MV-4-11 (cell line): ENCODE measurements around the gene RIOK2.
"Not testable (repeated sequence)": the region's sequence is repeated elsewhere in the genome, so short reads cannot be mapped to it uniquely, and the experiment has no call there.

Experiments used
- DNase-seq: peaks from one replicate; lab custom pipeline; 2025; lab: John Stamatoyannopoulos, UW

Gene RIOK2

DNA sequence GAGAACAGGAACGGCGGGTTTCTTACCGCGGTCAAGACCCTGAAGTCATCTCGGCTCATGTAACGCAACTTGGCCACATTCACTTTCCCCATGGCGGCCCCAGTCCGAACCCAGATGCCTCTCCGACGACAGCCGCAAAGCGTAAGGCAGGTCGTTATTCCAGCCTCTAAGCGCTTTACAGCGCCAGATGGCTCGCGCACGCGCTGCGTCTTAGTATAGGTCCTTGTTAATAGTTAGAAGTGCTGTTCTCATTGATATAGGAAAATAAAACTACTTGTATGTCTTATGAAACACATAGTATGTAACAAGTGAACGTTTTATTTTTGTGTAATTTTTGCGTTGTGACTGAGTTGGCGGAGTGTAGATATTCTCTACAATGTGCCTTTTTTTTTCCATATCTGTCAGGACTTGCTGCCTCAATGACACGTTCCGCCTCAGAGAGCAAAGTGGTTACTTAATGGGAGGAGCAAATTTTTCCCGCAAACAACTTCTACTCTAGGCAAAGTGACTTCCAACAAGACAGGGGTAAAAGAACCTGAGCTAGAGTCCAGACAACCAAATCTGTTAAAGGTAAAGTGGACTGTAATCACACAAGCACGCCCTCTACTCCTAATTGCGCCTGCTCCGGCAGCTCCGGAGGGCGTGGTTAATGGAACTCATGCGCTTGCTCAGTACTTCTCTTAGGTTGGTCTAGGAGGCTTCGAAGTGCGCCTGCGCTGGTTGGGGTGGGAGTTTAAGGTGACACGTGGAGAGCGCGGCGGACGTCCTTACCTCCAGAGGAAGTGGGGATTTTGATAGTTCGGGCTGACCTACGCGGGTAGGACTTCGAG lies at the start of gene RIOK2:
RIOK2 (minus strand) TSS at position 148 of the 830 bp plus-strand sequence; CDS start at position 92, 56 bp downstream.
- peak; percentile 97 for DNase-seq

- DNase-seq, result peak; percentile 75
These were observed 48.1 kb upstream of the RIOK2 start for GRCh38 chr5:97231025-97231636.

GRCh38 chr5:97229688-97230285 lies 46.7 kb upstream of the RIOK2 start:
- DNase-seq, result no peak

GRCh38 chr5:97229196-97229595 lies 46.1 kb upstream of the RIOK2 start:
- DNase-seq, result no peak

- no peak for DNase-seq
These were observed 42.2 kb upstream of the RIOK2 start for GRCh38 chr5:97225222-97225621.

DNA sequence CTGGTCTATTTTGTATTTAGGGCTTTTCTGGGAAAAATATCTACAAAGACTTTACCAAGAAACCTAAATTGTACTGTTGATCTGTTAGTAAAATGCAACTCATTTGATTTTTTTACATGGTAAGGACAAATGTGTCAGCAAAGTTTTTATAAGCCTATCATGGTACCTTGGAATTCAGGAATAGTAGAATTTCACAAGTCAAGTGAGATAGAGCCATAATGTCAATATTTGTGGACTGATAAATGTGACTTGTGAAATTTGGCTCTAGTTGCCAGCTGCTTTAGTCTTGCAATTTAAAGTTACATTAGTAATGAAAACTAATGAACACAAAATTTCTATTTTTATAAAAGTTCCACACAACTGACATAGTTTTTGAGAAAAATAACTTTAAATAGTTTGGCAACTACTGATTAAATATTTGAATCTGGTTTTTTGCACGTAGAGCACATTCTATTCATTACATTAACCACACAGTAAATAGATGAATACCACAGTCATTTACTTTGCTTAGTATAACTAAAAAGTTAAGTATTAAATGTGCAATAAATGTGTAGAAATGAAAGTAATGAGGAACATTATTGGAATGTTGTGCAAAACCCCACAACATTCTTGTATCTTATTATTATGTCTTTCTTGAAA lies 41.2 kb upstream of the RIOK2 start:
- DNase-seq, result no peak

DNA sequence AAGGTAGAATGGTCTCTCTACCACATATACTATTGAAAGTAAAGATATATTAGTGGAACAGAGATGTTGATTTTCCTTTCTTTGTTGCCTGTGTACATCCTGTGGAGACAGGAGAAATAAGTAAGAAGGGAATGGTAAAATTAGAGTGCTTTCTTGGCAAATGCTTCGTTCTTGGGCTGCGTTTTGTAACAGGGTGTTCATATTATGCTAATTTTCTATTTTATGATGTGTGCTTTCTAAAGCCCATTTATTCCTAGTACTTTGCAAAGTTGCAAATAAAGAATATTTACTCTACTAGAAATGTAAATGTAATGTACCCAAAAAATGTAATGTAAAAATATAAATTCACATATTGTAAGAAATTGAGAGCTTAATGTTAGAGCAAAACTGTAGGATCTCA lies 40.5 kb upstream of the RIOK2 start:
- DNase-seq, result no peak

DNA sequence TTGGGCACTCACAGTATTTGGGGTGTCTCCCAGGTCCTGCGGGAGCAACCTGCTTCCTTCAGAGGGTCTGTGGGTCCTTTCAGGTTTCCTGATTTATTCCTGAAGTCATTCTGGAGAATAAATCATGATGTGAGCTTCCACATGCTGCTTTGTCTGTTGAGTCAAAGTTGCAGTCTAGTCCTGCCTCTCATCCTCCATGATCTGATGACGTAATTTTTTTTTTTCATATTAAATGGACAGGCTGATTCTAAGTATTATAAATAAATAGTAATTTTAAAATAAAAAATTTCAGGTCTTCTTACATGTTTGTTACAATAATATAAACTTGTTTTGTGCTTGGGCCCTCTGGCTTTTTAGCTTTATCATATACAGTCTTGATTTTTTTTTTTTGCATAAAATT lies 26.3 kb upstream of the RIOK2 start:
- DNase-seq, result no peak

- no peak for DNase-seq
These were observed 25.7 kb upstream of the RIOK2 start for GRCh38 chr5:97208714-97209113.

DNA sequence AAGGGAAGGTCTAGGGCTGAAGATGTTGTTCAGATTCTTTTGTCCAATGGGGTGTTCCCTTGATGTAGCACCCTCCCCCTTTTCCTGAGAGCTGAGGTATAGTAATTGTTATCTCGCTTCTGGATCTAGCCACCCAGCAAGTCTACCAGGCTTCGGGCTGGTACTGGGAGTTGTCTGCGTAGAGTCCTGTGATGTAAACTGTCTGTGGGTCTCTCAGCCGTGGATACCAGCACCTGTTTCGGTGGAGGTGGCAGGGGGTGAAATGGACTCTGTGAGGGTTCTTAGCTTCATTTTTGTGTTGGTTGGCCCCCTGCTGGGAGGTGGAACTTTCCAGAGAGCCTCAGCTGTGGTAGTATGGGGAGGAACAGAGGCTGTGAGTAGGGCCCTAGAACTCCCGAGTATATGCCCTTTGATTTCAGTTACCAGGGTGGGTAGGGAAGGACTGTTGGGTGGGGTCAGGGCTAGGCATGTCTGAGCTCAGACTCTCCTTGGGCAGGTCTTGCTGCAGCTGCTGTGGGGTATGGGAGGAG lies 25.2 kb upstream of the RIOK2 start:
- DNase-seq, result no peak

DNA sequence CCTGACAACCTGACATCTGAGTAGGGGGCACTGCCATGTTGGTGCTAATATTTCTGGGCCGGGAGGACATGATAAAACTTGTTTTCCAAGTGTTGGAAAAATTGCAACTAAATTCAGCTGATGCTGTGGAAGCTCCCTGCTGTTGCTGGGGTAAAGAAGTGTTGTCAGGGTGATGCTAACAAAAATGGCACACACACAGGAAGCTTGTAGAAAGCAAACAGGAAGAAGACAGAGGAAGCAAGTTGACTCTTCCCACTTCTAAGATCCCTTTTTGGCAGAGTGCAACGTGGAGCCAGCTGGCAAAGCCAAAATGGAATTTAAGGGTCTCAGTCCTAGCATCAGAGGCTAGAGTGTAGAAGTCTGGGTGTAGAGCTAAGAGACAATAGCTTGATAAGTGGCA lies 11.3 kb upstream of the RIOK2 start:
- peak; percentile 36 for DNase-seq

DNA sequence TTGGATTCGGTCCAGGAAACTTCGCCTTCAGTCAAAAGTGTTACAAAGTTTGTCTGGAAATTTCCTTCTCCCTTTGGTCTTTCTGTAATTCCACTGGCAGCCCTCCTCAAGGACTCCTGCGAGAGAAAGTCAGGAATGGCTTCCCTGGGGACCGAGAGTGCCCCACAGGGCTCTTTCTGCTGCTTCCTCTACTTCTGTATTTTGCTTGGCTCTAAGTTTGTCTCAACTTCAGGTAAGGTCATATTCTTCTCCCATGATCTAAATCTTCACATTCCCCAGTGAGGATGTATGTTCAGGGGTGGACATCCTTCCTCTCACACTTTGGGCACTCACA lies 10.3 kb upstream of the RIOK2 start:
- DNase-seq, result no peak

- no peak for DNase-seq
These were observed 9.7 kb upstream of the RIOK2 start for GRCh38 chr5:97192580-97193354.

DNA sequence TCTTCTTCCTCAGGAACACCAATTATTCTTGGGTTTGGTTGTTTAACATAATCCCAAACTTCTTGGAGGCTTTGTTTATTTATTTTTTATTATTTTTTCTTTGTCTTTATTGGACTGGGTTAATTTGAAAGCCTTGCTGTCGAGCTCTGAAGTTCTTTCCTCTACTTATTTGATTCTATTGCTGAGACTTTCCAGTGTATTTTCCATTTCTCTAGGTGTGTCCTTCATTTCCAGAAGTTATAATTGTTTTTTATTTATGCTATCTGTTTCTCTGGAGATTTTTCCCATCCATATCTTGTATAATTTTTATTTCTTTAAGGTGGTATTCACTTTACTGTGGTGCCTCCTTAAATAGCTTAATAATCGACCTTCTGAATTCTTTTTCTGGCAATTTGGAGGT lies 8.8 kb upstream of the RIOK2 start:
- DNase-seq, result no peak

GRCh38 chr5:97189523-97189922 lies 6.5 kb upstream of the RIOK2 start:
- not testable (repeated sequence) for DNase-seq

DNA sequence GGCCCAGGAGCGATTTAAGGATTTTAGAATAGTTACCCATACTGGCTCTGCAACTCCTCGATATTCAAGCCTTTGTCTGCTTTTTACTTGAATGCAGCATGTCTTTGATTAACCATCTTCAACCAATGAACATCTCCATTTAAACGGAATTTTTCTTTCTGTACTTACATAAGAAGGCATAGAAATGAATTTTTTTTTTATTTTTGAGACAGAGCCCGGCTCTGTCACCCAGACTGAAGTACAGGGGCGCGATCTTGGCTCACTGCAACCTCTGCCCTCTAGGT lies 825 bp upstream of the RIOK2 start:
- no peak for DNase-seq

DNA sequence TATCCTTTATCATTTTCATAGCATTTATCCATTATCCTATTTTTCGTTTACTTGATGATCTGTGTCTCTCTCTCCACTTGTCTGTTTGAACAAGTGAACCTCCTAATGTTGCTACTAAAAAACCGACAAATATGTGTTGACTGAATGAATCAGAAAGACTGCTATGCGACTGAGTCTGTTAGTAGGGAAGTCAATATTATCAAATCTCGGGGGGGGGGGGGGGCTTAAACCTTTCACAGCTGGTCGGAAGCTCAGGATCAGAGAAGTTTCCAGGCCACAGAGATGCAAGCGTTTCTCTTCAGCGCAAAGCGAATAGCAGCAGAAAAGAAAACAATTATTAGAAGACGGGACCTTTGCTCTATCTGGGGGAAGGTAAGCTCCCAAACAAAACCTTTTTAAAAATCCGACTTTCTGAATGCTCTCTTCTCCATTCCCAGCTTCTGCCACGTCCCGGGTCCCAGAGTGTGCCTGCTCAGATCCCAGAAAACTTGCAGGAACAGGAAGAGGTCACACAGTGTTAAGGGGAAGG lies 412 bp downstream of the RIOK2 start:
- DNase-seq, result peak; percentile 20

GRCh38 chr5:97181856-97182545 lies 1.0 kb downstream of the RIOK2 start:
- no peak for DNase-seq

GRCh38 chr5:97179457-97179856 lies 3.6 kb downstream of the RIOK2 start:
- not testable (repeated sequence) for DNase-seq

DNA sequence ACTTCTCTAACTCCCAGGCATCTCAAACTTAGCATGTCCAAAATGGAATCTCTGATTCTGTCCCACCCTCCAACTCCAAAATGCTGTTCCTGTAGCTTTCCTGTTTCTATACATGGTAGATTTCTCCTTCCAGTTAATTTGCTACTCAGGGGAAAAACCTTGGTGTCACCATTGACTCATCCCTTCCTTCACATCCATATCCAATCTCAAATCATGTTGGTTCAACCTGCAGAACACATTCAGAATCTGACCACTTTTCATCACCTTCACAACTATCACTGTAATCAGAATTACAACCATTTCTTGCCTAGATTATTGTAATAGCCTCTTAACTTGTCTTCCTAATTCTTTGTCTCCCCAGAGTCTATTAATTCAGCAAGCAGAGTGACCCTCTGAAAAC lies 10.8 kb downstream of the RIOK2 start:
- no peak for DNase-seq

- no peak for DNase-seq
These were observed 11.3 kb downstream of the RIOK2 start for GRCh38 chr5:97171703-97172102.
